ENCODE data around the gene NMT1.
A peak's percentile ranks its signal among the peaks of the same experiment; 100 is the strongest.
"Not testable (repeated sequence)": the region's sequence is repeated elsewhere in the genome, so short reads cannot be mapped to it uniquely, and the experiment has no call there.

Gene NMT1

GRCh38 chr17:45124797-45125122, 63.6 kb downstream of the NMT1 start:
- H3K27ac ChIP-seq (ENCODE audit: extremely low read depth, low read depth, low read length) = not testable (repeated sequence)
- TF ChIP-seq EGR2 (tag by site-specific recombination; IDR thresholded peaks at IDR 0.05; ENCODE audit: low read depth) (peak; percentile 42; the same call in 1 of the 2 replicates), BCL11B (tag by site-specific recombination; IDR thresholded peaks at IDR 0.05; ENCODE audit: low read depth) (0 out of 2 replicates have a peak, but pooled peaks have one; percentile 46)
- CTCF ChIA-PET = interaction anchor here (1.1 to 4.3 kb wide), 3 partner anchors 10 to 73 kb away, joined by 4 to 36 read pairs (median 5); partner anchors contain the start of gene ACBD4

DNA sequence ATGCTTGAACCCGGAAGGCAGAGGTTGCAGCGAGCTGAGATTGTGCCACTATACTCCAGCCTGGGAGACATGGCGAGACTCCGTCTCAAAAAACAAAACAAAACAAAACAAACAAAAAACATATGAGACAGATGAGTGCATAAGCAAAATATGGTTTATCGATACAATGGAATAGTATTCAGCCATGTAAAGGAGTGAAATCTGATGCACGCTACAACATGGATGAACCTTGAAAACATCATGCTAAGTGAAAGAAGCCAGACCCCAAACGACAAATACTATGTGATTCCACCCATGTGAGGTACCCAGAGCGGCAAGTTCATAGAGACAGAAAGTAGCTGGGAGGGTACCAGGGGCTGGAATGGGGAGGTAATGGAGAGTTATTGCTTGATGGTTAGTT, 64.4 kb downstream of the NMT1 start:
- peaks cover under 1 to 4% of the 10 kb centered on the region in 2 experiments; a peak in 1 of 3 replicates for H3K36me3 ChIP-seq (ENCODE audit: control insufficient read depth in 2 of 2, insufficient read depth in 1 of 2, low read length in 2 of 2)
- CTCF ChIA-PET = interaction anchor here (0.6 to 4.3 kb wide), 5 partner anchors 10 to 599 kb away, joined by 4 to 36 read pairs (median 6); partner anchors contain the start of gene ACBD4
- no peak overlapping the region for H3K4me3 ChIP-seq (ENCODE audit: low read depth, low read length)
- no peak overlapping the region for H3K27ac ChIP-seq (ENCODE audit: extremely low read depth, low read depth, low read length)
- H3K4me1 ChIP-seq (ENCODE audit: control insufficient read depth, insufficient read depth, low read length) = peaks cover 7% of the 10 kb centered on the region
- peak; percentile 100 for TF ChIP-seq ZNF146 (tag by site-specific recombination; IDR thresholded peaks at IDR 0.05)
- TF ChIP-seq, protein P1, sequence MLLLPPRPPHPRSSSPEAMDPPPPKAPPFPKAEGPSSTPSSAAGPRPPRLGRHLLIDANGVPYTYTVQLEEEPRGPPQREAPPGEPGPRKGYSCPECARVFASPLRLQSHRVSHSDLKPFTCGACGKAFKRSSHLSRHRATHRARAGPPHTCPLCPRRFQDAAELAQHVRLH (tag by site-specific recombination; IDR thresholded peaks at IDR 0.05) = peak; percentile 62; the same call in 1 of the 2 replicates
- TF ChIP-seq, protein P2, sequence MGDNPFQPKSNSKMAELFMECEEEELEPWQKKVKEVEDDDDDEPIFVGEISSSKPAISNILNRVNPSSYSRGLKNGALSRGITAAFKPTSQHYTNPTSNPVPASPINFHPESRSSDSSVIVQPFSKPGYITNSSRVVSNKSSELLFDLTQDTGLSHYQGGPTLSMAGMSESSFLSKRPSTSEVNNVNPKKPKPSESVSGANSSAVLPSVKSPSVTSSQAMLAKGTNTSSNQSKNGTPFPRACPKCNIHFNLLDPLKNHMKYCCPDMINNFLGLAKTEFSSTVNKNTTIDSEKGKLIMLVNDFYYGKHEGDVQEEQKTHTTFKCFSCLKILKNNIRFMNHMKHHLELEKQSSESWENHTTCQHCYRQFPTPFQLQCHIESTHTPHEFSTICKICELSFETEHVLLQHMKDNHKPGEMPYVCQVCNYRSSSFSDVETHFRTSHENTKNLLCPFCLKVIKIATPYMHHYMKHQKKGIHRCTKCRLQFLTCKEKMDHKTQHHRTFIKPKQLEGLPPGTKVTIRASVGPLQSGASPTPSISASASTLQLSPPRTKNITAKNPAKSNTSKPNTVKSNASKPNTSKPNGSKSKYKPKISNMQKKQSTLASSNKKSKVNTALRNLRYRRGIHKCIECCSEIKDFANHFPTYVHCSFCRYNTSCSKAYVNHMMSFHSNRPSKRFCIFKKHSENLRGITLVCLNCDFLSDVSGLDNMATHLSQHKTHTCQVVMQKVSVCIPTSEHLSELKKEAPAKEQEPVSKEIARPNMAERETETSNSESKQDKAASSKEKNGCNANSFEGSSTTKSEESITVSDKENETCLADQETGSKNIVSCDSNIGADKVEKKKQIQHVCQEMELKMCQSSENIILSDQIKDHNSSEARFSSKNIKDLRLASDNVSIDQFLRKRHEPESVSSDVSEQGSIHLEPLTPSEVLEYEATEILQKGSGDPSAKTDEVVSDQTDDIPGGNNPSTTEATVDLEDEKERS (tag by site-specific recombination; IDR thresholded peaks at IDR 0.05) = peak; percentile 84; the same call in 1 of the 2 replicates
- no peak for TF ChIP-seq ZNF621 (tag by site-specific recombination; IDR thresholded peaks at IDR 0.05)
- POLR2A ChIA-PET = interaction anchor here (3.1 kb wide), 1 partner anchor 23 kb away, joined by 12 read pairs; the partner anchor contains the start of gene HEXIM1
- H3K9me3 ChIP-seq (ENCODE audit: control insufficient read depth, insufficient read depth, low read depth, low read length) = no peaks in the 10 kb centered on the region

More at GRCh38 chr17:45124797-45125122, 63.6 kb downstream of the NMT1 start:
- not testable (repeated sequence) for H3K9me3 ChIP-seq (ENCODE audit: control insufficient read depth, insufficient read depth, low read depth, low read length); H3K4me3 ChIP-seq (ENCODE audit: low read depth, low read length); H3K4me1 ChIP-seq (ENCODE audit: control insufficient read depth, insufficient read depth, low read length); H3K36me3 ChIP-seq (ENCODE audit: control insufficient read depth in 2 of 2, insufficient read depth in 1 of 2, low read length in 2 of 2)
- POLR2A ChIA-PET = interaction anchor here (3.1 kb wide), 1 partner anchor 24 kb away, joined by 12 read pairs; the partner anchor contains the start of gene HEXIM1

DNA sequence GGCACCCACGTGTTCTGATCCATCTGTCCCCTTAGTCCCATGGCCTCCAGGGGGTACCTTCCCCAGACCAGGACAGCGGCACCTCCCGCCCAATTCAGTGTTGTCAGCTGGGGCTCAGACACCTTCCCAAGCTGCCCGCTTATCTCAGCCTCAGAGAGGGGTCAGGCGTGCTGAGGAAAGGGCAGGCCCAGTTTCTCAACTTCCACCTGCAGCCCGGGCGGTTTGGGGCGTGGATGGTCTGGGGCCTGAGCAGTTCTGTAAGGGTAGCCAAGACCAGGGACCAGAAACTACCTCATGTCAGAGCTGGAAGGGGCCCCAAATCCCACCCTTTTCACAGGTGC, 66.1 kb downstream of the NMT1 start:
- Histone ChIP-seq H3K4me3 (ENCODE audit: low read depth, low read length) (no peak overlapping the region), H3K4me1 (ENCODE audit: control insufficient read depth, insufficient read depth, low read length) (peaks cover 7% of the 10 kb centered on the region), H3K27ac (ENCODE audit: extremely low read depth, low read depth, low read length) (peak overlapping the region; percentile 12; the same call in 1 of the 2 replicates), H3K36me3 (ENCODE audit: control insufficient read depth in 2 of 2, insufficient read depth in 1 of 2, low read length in 2 of 2) (0 out of 3 replicates have a peak, but pooled peaks cover 0 to 4% of the 10 kb centered on the region in 2 experiments), H3K9me3 (ENCODE audit: control insufficient read depth, insufficient read depth, low read depth, low read length) (no peaks in the 10 kb centered on the region)
- TF ChIP-seq GLI2 (tag by site-specific recombination; IDR thresholded peaks at IDR 0.05; ENCODE audit: borderline replicate concordance, low read depth) = no peak
- no peak for TF ChIP-seq ZNF112 (tag by site-specific recombination; IDR thresholded peaks at IDR 0.05)
- TF ChIP-seq ZNF596 (tag by site-specific recombination; IDR thresholded peaks at IDR 0.05) = no peak
- no peak for TF ChIP-seq ZNF548 (tag by site-specific recombination; IDR thresholded peaks at IDR 0.05)
- no peak for TF ChIP-seq ZNF843 (tag by site-specific recombination; IDR thresholded peaks at IDR 0.05)
- POLR2A ChIA-PET = interaction anchor here (0.9 to 1.6 kb wide), 2 partner anchors 15 to 66 kb away, joined by 4 read pairs; partner anchors contain the start of gene NMT1
- CTCF ChIA-PET = interaction anchor here (0.7 to 6.2 kb wide), 6 partner anchors 8 to 207 kb away, joined by 3 to 36 read pairs (median 8); partner anchors contain the start of gene ACBD4

DNA sequence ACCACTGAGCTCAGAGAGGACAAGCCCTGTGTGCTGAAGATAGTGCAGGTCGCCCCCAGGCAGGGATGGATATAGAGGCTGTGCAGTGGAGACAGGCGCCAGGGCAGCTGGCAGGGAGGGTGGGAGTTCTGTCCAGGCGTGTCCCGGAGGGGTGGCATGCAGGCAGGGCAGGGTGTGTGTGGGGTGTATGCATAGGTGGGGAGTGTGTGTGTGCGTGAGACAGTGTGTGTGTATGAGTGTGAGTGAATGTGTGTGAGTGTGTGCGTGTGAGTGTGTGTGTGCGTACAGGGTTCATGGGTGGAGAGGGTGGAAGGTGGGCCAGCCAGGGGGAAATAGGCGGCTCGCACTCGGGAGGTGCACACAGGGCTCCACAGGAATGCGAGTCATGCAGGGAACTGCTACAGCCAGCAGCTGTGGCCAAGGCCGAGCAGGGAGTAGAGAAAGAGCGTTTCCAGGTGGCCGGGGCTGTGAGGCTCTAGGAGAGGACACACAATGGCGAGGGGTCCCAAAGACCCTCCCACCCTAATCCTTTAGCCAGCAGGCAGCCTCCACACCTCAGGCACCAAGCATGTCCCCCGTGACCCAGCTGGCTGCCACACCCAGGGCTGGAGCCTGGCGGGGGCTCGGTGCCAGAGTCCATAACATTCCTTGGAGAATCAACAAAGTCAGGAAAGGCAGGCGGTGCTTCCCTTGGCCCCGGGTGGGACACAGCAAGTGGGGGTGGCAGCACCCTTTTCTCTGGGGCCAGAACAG, 66.6 kb downstream of the NMT1 start:
- peaks cover 7% of the 10 kb centered on the region for H3K4me1 ChIP-seq (ENCODE audit: control insufficient read depth, insufficient read depth, low read length)
- H3K9me3 ChIP-seq (ENCODE audit: control insufficient read depth, insufficient read depth, low read depth, low read length) = no peaks in the 10 kb centered on the region
- CTCF ChIA-PET = interaction anchor here (0.7 to 6.2 kb wide), 5 partner anchors 9 to 207 kb away, joined by 3 to 24 read pairs (median 7); no protein-coding TSS in a partner anchor
- POLR2A ChIA-PET = interaction anchor here (0.6 to 1.8 kb wide), 4 partner anchors 16 to 66 kb away, joined by 4 to 5 read pairs (median 4); partner anchors contain the start of genes HEXIM1, HEXIM2 and NMT1
- 0 out of 3 replicates have a peak, but pooled peaks cover 0 to 4% of the 10 kb centered on the region in 2 experiments for H3K36me3 ChIP-seq (ENCODE audit: control insufficient read depth in 2 of 2, insufficient read depth in 1 of 2, low read length in 2 of 2)
- no peak overlapping the region for H3K4me3 ChIP-seq (ENCODE audit: low read depth, low read length)
- peak overlapping the region; percentile 12; the same call in 1 of the 2 replicates for H3K27ac ChIP-seq (ENCODE audit: extremely low read depth, low read depth, low read length)
- TF ChIP-seq, protein P3, sequence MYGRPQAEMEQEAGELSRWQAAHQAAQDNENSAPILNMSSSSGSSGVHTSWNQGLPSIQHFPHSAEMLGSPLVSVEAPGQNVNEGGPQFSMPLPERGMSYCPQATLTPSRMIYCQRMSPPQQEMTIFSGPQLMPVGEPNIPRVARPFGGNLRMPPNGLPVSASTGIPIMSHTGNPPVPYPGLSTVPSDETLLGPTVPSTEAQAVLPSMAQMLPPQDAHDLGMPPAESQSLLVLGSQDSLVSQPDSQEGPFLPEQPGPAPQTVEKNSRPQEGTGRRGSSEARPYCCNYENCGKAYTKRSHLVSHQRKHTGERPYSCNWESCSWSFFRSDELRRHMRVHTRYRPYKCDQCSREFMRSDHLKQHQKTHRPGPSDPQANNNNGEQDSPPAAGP (tag by site-specific recombination; IDR thresholded peaks at IDR 0.05) = peak; percentile 100
- TF ChIP-seq ZNF785 (tag by site-specific recombination; IDR thresholded peaks at IDR 0.05) = peak; percentile 84; the same call in 1 of the 2 replicates
- TF ChIP-seq ZNF626 (tag by site-specific recombination; IDR thresholded peaks at IDR 0.05) = no peak
- no peak; the same call in 1 of the 2 replicates for TF ChIP-seq ZNF391 (tag by site-specific recombination; IDR thresholded peaks at IDR 0.05; ENCODE audit: borderline replicate concordance, low read depth)
- TF ChIP-seq REPIN1 (tag by site-specific recombination; IDR thresholded peaks at IDR 0.05; ENCODE audit: low read depth) = no peak
- no peak for TF ChIP-seq SP3 (tag by site-specific recombination; IDR thresholded peaks at IDR 0.05)
- TF ChIP-seq ZNF112 (tag by site-specific recombination; IDR thresholded peaks at IDR 0.05) = no peak
- TF ChIP-seq ZNF10 (tag by site-specific recombination; IDR thresholded peaks at IDR 0.05) = no peak
- peak; percentile 70; the same call in 1 of the 2 replicates for TF ChIP-seq SP7 (tag by site-specific recombination; IDR thresholded peaks at IDR 0.05)
- no peak for TF ChIP-seq ZNF16 (tag by site-specific recombination; IDR thresholded peaks at IDR 0.05; ENCODE audit: low read depth)

Data from HEK293 (cell line).